ENCODE results near the gene SKAP1.
"Not testable (repeated sequence)": the region's sequence is repeated elsewhere in the genome, so short reads cannot be mapped to it uniquely, and the experiment has no call there.

The SKAP1 gene

DNA sequence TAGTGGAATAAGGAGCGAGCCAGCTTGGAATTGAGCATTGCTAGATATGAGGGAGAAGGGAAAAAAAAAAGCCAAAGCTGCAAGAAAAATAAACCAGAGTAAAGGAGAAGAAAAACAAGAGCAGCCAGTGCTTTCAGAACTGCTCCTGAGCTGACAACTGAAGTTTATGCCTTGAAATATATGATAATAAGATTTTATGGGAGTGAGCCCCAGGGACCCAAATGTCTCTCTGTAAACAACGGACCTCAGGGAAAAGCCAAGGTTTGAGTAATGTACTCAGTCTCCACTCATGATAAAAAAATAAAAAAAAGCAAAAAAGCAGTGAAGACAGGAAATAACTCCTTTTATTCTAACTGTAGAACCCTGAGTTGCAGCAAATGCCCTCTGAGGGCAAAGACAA is 189.9 kb downstream of the SKAP1 start:
- DNase-seq: no peak

DNA sequence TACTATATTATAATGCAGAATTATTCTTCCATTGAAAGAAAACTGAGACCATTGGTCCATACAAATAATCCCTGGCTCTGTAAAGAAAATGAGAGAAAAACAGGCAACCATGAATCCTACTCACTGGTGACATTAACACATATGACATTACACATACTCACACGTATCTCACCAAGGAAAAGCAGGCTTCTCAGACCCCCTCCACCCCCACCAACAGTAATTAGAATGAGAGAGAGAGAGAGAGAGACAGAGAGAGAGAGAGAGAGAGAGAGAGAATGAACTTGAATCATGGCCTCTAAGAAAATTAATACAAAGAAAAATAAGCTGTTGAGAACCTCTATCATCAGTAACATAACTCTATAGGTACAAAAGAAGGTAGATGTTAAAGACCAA is 190.4 kb downstream of the SKAP1 start:
- DNase-seq: no peak

DNA sequence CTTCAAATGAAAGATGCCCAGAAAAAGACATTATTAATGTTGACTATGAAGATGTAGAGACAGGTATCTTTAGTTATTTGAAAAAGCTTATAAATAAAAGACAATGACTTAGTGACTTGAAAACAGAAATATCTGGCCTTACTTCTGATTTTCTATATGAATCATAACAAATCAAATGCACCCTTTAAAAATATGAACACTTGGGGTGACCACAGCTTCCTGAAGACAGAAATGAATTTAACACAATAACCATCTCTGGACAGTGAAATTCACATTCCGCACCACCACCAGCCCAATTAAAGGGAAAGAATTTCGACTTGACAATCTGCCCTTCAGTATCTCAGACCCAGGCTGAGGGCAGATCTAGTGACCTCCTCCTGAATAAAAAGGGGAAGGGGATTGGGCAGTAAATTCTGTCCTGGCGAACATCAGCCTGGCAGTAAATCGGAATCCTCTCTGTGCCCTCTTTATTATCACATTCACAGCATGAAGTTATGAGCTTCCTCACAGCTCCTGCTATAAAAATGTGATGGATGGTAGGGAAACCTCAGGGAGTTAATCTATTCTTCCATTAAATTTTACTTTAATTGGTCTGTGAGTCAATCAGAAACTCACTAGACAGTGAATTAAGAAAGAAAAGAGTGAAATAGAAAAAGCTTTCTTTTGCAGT is 190.9 kb downstream of the SKAP1 start:
- DNase-seq: no peak

DNA sequence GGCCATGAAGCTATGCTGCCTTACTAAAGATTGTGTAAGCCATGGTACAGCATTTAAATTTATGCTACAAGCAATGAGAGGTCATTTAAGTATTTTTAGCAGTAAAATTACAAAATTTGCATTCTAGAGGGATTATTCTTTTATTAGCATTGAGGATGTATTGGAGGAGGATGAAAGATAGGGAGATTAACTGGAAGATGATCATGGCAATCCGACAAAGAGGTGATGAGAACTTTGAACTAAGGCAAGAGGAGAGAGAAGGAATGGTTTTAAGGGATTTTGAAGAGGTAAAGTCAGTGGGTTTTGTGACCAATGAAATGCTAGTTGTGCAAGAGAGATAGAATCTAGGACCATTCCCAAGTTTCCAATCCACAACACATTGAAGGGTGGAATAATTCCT is 192.6 kb downstream of the SKAP1 start:
- no peak for DNase-seq

DNA sequence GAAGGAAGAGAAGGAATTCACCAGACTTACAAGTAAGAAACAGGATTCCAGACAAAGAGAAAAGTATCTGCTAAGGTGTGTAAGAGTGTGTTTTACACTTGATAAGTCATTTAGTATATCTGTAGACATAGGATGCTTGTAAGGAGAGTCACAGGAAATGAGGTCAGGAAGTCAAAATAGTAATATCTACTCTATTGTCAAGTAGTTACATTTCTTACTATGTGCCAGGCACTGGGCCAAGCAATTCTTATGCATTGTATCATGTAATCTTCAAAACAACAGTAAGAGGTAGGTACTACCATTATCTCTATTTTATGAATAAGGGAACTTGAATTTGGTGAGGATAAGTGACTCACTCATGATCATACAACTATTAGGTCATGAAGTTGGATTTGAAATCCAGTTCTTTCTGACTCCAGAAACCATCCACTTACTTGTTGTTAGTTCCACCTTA is 193.3 kb downstream of the SKAP1 start:
- no peak for DNase-seq

DNA sequence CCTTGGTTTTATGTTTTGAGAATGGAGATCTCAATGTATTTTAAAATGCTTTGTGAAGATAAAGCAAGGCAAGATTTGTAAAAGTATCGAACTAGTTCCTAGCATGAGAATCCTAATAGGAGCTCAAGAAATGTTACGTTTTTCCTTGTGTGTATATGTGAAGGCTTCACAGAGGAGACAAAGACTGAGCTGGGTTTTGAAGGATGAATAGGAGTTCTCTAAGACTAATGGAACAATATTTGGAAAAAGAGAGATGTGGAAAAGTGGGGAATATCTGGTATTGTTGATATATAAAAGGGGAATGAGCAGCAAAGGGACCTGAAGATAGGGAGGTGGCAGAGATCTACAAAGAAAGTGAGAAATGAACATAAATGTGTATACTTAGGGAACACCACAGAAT is 195.1 kb downstream of the SKAP1 start:
- no peak for DNase-seq

DNA sequence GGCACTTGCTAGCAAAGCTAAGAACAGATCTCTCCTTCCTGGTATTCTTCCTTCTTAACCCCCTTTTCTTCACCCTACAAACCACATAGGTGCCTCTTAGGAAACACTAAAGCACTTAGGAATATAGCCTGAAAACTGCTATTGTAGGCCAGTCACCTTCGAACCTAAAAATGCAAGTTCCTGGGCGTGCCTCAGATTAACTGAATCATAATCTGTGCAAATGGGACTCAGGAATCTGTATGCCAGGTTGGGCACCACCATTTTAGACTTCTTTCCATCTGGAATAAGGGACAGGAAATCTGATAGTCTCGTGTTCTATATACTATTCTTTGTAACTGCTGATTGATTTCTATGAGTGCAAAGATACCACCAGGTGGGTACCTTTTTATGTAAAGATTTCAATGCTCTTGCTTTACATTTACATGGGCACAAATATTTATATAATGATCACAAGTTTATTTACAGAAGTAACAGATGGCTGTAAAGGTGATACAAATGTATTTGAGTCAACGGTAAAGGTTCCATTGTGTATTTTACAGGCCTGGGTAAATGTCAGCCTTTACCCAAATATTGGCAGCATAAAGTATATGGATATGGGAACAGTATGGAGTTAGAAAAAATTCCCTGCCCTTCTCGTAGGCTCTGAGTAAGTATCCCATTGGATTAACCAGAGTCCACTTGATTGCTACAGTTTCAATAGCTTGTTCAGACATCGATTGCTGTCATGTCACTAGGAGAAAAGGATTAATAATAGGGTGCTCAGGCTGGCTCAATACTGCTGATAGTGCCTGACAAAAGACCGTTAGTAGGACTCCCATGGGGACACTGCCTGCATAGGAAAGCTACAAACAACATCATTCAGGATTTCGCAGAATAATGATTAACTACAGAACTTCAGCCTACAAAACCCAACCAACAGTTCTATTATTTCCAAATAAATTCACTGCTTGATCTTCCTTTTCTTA is 197.7 kb downstream of the SKAP1 start:
- DNase-seq: no peak

DNA sequence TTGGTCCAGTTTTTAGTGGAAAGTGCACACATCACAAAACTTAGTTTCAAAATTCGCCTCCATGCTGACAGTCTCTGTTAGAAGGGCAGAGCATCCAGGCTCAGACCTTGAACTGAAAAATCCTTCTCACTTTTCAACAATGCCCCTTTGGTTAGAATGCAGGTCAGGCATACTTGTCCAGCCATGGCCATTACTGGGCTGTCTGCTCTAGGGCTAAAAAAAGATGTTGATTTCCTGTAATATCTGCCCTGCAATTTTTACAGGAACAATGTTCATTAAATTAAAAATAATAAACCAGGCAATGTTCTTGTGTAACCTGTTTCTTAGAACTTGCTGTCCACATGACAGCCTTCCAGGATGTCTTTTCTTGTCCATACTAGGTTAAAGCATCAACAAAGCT is 200.1 kb downstream of the SKAP1 start:
- no peak for DNase-seq

DNA sequence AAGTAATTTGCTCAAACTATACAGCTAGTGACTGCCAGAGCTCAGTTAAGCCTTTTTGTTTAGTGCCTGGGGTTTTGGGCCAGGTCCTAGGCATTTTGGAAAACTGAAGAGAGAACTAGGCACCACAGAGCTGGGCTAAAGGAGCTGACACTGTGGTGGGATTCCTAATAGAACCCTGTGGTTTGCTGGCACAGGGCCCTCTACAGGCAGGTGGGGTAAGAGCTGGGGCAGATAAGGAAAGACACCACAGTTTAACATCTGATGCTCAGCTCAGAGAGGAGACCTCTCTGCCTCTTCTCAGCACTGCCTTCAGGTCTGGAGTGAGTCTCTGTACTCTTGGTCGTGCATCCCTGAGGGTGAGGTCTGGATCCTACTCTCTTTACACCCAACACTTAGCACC is 201.3 kb downstream of the SKAP1 start:
- DNase-seq: no peak

DNA sequence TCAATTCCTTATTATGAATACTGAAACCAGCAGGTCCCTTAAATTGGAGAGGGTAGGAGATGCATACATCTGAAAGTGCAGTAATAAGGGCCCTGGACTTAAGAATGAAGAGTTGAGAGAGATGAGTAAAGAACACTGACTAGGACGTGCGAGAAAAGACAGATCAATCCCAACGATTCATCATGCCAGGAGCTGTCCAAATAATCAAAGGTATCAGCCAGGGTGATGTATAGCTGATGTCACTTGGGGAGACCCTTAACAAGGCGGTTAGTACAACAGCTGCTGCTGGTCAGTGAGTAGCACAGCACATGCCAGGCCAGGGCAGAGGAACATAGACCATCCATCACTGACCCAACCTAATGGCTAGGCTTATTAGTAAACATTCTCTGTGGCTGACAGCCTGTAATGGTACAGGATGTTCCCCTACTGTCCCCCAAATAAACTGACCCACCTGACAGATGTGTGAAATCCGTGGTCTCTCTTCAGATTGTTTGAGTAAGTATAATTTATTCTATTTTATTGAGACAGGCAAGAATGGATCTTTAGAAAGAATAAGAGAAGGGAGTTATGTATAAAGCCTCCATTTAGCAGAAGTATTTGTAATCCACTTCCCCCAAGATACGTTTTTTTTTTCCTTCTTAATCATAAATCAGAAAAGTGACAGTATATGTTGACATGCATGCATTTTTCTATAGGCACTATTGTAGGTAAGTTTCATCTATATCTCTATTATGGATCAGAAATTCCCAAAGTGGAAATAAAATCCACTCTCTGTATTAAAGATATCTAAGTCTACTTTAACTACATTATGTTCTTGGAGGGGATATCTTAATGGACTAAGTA is 204.1 kb downstream of the SKAP1 start:
- DNase-seq: no peak

DNA sequence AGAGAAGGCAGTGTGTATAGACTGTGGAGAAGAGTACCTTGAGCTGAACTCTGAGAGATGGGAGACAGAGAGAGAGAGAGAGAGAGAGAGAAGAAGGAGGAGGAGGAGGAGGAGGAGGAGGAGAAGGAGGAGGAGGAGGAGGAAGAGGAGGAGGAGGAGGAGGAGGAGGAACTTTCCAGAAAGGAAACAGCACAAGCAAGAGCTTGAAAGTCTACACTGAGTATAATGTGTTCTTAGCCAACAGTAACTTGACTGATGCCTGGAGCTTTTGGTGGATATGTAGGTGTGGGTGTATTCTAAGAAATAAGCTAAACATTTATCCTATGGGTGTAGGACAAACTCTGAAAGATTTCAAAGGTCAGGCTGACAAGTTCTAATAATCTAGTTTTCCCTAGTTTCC is 206.1 kb downstream of the SKAP1 start:
- no peak for DNase-seq

DNA sequence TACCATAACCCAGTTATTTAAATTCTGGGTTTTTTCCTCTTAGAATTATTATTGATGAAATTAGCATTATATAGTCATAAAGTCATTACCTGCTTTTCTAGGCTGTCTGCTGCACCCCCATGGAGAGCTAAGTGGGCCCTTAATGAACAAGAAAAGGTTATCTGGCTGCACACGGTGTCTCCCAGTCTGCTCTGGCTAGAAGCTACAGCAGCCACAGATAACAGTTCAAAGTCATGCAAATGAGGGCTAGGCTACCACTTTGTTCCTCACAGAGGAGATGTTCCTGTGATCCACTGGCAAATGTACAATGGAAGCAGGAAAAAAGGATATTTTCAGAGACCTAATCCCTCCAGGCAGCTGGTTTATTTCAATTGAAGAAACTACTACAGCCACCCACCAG is 210.4 kb downstream of the SKAP1 start:
- no peak for DNase-seq

DNA sequence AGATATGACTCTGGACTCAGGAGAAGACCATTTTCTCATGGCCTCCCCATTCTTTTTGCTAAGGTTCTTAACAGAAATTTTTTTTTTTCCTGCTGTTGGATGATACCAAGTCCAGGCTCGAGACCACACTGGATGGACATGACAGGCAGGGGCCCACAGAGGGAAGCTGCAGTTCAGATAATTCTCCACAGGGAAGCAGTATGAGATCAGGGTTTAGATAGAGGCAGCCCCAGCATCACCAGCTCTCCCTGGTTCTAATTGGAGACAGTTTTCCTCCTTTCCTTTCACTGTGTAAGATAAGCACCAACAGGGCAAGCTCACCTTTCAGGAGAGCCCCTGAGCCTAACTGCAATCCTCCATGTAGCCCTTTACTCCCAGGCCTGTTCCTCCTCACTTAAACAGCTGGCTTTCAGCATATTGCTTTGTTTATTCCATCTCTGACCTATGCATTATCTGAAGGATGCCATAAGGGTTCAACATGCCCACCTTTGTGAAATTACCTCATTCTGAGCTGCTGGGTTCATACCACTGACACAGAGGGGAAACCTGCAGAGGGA is 214.4 kb downstream of the SKAP1 start:
- no peak for DNase-seq

DNA sequence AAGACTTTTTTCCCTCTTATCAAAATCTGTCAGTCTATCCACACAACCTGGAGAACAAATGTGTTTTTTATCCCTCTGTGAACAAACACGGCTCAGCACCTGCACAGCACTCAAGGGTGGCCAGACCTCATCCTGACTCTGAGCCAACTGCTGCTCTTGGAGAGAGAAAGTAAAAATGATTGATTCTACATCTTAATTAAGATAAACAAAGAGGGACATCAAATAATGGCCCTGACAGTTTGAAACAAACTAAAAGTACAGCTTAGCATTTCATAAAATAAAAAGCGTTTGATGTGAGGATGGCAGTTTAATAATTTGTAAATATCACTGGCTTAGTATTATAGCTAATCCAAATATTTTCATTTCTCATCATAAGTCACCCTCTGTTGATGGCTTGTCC is 216.2 kb downstream of the SKAP1 start:
- DNase-seq: no peak

DNA sequence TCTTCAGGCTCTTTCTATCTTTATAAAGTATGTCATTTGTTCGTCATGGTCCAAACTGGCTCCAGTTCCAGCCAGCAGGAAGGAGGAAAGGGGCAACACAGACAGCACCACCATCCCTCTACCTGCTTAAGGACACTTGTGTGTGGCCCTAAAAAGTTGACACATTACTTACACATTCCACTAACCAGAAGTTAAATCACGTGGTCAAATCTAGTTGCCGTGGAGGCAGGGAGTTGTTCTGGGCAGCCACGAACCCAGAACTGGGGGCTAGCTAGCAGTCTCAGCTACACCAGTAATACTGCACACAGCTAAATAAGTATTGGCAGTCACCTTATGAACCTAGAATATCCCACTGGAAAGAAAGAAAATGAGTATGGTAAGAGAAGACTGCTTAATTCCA is 218.2 kb downstream of the SKAP1 start:
- DNase-seq: no peak

DNA sequence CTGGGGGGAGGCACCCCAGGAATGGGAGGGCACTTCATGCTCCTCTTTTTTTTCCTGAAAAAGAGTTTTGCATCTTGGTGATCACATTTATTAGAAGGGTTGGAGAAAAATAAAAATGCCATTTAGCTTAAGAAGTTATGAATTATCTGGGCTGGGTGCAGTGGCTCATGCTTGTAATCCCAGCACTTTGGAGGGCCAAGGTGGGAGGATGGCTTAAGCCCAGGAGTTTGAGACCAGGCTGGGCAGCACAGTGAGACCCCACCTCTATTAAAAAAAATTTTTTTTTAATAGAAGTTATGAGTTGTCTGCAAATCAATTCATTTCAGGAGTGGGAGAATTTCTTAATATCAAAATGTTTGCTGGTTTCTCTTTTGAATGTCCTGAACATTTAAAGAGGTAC is 219.0 kb downstream of the SKAP1 start:
- DNase-seq: no peak

DNA sequence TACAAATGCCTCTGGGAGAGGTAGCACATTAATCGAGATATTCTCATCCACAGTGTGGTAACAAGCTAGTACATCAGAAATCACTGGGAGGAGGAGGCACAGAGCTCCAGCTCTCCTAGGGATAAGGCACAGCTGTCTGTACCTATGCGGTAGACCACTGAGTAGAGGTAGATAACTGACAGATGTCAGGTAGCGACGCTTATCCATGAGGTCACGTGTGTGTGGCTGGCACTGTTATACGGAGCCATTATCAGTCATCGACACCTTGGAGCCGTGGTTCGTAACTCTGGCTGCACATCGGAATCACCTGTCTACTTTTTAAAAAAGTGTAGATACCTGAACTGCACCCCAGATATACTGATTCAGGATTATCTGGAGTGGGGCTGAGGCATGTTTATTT is 220.0 kb downstream of the SKAP1 start:
- DNase-seq: no peak

DNA sequence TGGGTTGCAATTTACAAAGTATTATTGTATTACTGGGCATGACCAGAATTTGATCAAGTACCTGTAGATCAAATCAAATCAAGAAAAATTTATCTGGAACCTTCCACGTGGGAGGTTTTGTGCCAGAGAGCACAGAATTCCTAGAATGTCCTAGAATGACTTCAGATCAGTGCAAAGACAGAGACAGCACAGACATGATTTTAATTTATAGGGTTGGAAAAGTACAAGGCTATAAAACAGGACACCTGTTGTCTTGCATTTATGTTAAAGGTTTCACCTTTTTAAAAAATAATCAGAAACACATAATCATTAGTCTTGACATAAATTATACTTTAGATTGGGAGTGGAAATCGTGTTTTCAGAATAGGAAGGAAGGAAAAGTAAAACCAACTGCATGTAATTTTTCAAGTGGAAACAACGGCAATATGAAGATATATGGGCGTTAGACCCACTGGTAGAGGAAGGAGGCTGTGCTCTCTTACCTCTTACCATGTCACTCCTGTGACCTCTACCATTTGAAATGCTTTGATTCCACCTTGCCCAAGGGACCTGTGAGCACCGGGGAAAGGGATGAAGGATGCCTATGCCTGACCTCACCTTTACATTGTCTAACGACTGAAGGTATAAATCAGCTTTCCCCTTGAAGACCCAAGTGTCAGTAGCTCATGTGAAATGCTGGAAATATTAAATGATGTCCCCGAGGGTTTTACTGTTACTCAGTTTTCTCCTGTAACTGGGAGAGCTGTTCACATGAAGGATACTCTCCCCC is 222.1 kb downstream of the SKAP1 start:
- DNase-seq: no peak

DNA sequence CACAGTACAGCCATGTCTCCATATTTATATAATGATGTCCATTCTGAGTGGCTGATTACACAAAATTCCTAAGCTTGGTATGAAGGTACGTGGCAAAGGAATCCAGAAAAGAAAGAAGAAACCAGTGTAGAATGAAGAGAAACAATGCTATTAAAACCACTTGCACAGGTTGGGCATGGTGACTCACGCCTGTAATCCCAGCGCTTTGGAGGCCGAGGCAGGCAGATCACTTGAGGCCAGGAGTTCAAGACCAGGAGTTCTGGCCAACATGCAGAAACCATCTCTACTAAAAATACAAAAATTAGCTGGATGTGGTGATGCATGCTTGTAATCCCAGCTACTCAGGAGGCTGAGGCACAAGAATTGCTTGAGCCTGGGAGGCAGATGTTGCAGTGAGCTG is 223.0 kb downstream of the SKAP1 start:
- not testable (repeated sequence) for DNase-seq

DNA sequence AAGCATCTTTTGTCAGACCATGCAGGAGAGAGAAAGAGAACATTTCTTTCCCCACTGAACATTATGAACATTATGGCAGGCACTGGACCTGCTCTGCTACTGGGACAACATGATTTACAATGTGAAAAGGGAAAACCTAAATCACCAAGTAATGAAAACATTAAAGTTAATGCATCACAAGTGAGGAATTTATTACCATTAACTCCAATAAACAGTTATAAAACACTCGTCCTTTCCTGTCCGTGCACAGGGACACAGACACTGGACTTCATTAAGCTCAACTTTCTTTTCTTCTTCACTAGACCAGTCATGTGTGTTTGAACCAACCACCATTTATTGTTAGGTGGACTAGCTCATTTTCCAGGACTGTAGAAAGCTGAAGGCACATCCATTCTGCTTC is 227.1 kb downstream of the SKAP1 start:
- DNase-seq: no peak

DNA sequence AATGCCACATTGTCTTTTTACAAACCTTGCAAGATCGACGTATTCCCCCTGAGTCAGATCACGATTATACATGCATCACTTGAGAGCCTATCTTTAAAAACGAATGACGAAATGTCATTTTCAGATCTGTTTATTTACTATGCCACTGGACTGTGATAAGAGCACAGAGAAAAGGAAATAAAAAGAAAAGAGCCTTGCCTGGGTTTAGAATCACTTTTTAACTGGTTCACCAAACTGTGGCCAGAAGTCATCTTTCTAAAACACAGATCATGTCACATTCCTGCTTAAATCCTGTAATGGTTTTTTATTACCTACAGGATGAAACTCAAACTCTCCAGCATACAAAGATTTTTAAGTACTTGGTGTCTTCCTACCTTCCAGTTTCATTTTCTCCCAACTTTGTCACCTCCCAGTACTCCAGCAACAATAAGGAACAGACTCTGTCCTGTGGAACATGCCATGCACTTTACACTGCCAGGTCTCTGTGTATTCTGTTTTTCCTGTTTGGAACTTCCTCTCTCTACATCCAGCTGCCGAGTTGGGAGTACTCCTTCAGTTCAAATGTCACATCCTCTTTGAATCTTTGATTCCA is 231.0 kb downstream of the SKAP1 start:
- no peak for DNase-seq

DNA sequence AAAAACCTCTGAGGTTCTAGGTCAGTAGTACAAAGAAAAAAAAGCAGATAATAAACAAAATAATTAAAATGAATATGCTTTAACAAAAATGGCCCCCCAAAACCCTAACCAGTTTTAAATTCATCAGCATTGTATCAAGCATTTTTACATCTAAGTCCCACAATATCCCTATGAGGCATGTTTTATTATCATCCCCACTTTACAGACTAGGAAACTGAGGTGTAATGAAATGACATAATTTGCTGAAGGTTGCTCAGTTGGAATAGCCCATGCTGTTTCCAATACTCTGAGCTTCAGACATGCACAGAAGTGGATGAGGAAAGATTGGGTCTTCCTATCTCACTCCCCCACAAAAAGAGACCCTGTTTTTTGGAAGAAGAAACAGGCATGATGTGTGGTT is 234.1 kb downstream of the SKAP1 start:
- no peak for DNase-seq
